HCT116 (cell line): ENCODE results near the gene SLC23A3. TPM values are rescaled to one million over a fixed set of nuclear protein-coding genes. Genes with fewer than 3 reads are reported as not detected.

ENCODE experiments used
- ATAC-seq: fragments of 200-7000 bp; cut with Tn5 transposase; 2 replicates; pipeline ENCODE4 v1.9.1; 2020; ENCODE audit warnings: mild to moderate bottlenecking, moderate library complexity
- BruUV-seq: library from RNA; stranded (reverse); fragments of 400-500 nt; replicated peaks from 2 replicates; lab custom pipeline; 2021; lab: Mats Ljungman, UMichigan
- CTCF ChIA-PET: fragments of 300-600 bp; sonication (Branson Sonifier 250); formaldehyde crosslinking; loops from one replicate; lab custom pipeline; 2021; ENCODE audit warnings: antibody characterized with exemption; lab: Charles Lee
- POLR2A ChIA-PET: fragments of 300-600, 350-600 bp; sonication (Branson Sonifier 250); formaldehyde crosslinking; loops from one replicate; lab custom pipeline; 2021; ENCODE audit warnings: antibody characterized with exemption; lab: Charles Lee
- RAD21 ChIA-PET, 2 experiments: fragments of 300-600 bp; sonication (Branson Sonifier 250); formaldehyde crosslinking; loops; one replicate each; lab custom pipeline; 2023; ENCODE audit warnings: low total read pairs in 2 of 2; ENCODE audit not compliant: uncharacterized antibody in 2 of 2, unreplicated experiment in 2 of 2, low non-redundant PET in 1 of 2; lab: Charles Lee
- DNase-seq: peaks from one replicate; pipeline ENCODE4 v3.0.0-alpha.2; 2010; ENCODE audit warnings: low read depth, low spot score
- H2AFZ ChIP-seq: fragments of 200-600 bp; shearing (Covaris generic), sonication (generic); 2 replicates; pipeline ENCODE4 v1.6.1; 2017; ENCODE audit warnings: low read depth, mixed run types, mixed read lengths, antibody characterized with exemption, low read length; ENCODE audit not compliant: poor library complexity, severe bottlenecking
- H3K27ac ChIP-seq: 2 replicates; pipeline ENCODE4 v1.5.1; 2012; ENCODE audit warnings: low read depth, low read length
- H3K27me3 ChIP-seq: fragments of 200-600 bp; sonication (generic); 2 replicates; pipeline ENCODE4 v1.6.1; 2016; ENCODE audit warnings: mixed run types, low read length, mixed read lengths; ENCODE audit not compliant: insufficient read depth
- H3K36me3 ChIP-seq, 2 experiments: fragments of 200-500 bp in 1 of 2; fragments of 200-600 bp in 1 of 2; sonication (Bioruptor generic) in 1 of 2; sonication (generic) in 1 of 2; 2 replicates each; pipeline versions ENCODE4 v1.5.1 to v1.6.1; 2014 to 2016; ENCODE audit warnings: low read length in 2 of 2, inconsistent platforms in 1 of 2, mixed read lengths in 1 of 2, mixed run types in 1 of 2; ENCODE audit not compliant: insufficient read depth in 2 of 2, control insufficient read depth in 1 of 2
- H3K4me1 ChIP-seq, 2 experiments: fragments of 200-600 bp in 1 of 2; sonication (generic) in 1 of 2; 2 replicates each; pipeline versions ENCODE4 v1.5.1 to v1.6.1; 2012 to 2017; ENCODE audit warnings: low read length in 2 of 2, inconsistent platforms in 1 of 2, mild to moderate bottlenecking in 1 of 2, mixed read lengths in 1 of 2, mixed run types in 1 of 2, moderate library complexity in 1 of 2; ENCODE audit not compliant: insufficient read depth in 2 of 2, control insufficient read depth in 1 of 2
- H3K4me2 ChIP-seq: fragments of 200-600 bp; sonication (generic); 2 replicates; pipeline ENCODE4 v1.6.1; 2017; ENCODE audit warnings: mixed run types, low read length, mixed read lengths
- H3K4me3 ChIP-seq, 2 experiments: fragments of 200-600 bp in 1 of 2; sonication (generic) in 1 of 2; replicated peaks in 1 of 2; 2 replicates each; pipeline ENCODE4 v1.5.1; 2011 to 2016; ENCODE audit warnings: low read length in 2 of 2, control low read depth in 1 of 2, low read depth in 1 of 2, mild to moderate bottlenecking in 1 of 2, mixed read lengths in 1 of 2, mixed run types in 1 of 2
- H3K79me2 ChIP-seq: fragments of 200-600 bp; sonication (generic); 2 replicates; pipeline ENCODE4 v1.6.1; 2017; ENCODE audit warnings: mild to moderate bottlenecking, mixed run types, low read length, moderate library complexity, mixed read lengths; ENCODE audit not compliant: insufficient read depth
- H3K9ac ChIP-seq: fragments of 200-600 bp; sonication (generic); 2 replicates; pipeline ENCODE4 v1.6.1; 2016; ENCODE audit warnings: low read length, mixed read lengths
- H3K9me2 ChIP-seq: fragments of 200-600 bp; sonication (generic), shearing (Covaris generic); 2 replicates; pipeline ENCODE4 v1.6.1; 2017; ENCODE audit warnings: mixed run types, mild to moderate bottlenecking, moderate library complexity; ENCODE audit not compliant: insufficient read depth
- H3K9me3 ChIP-seq, 2 experiments: fragments of 200-500 bp in 1 of 2; fragments of 200-600 bp in 1 of 2; sonication (Bioruptor generic) in 1 of 2; sonication (generic) in 1 of 2; 2 replicates each; pipeline ENCODE4 v1.6.1; 2014 to 2017; ENCODE audit warnings: low read length in 2 of 2, mixed read lengths in 2 of 2, inconsistent platforms in 1 of 2, low read depth in 1 of 2, mild to moderate bottlenecking in 1 of 2, mixed run types in 1 of 2, moderate library complexity in 1 of 2; ENCODE audit not compliant: control insufficient read depth in 1 of 2, insufficient read depth in 1 of 2
- H4K20me1 ChIP-seq: fragments of 200-600 bp; sonication (generic), shearing (Covaris generic); 2 replicates; pipeline ENCODE4 v1.6.1; 2017; ENCODE audit warnings: mixed run types, mild to moderate bottlenecking, moderate library complexity; ENCODE audit not compliant: insufficient read depth
- ATF3 ChIP-seq: IDR thresholded peaks from 2 replicates; pipeline ENCODE4 v1.6.1; 2012
- EGR1 ChIP-seq: IDR thresholded peaks from 2 replicates; pipeline ENCODE4 v1.6.1; 2012; ENCODE audit warnings: low read depth
- EZH2 ChIP-seq: fragments of 200-600 bp; sonication (generic); IDR thresholded peaks from 2 replicates; pipeline ENCODE4 v1.6.1; 2017; ENCODE audit warnings: antibody characterized with exemption, mixed run types
- JUND ChIP-seq: IDR thresholded peaks from 2 replicates; pipeline ENCODE4 v1.6.1; 2012
- MAX ChIP-seq: IDR thresholded peaks from 2 replicates; pipeline ENCODE4 v1.6.1; 2012
- POLR2A ChIP-seq: IDR thresholded peaks from 2 replicates; pipeline ENCODE4 v1.7.0; 2011; ENCODE audit warnings: borderline replicate concordance; ENCODE audit not compliant: insufficient read depth, insufficient read length; ENCODE audit errors: extremely low read depth
- RAD21 ChIP-seq: IDR thresholded peaks from 2 replicates; pipeline ENCODE4 v1.6.1; 2012; ENCODE audit warnings: low read depth, mild to moderate bottlenecking
- TCF7L2 ChIP-seq: IDR thresholded peaks from 2 replicates; pipeline ENCODE4 v1.7.0; 2011; ENCODE audit warnings: borderline replicate concordance, inconsistent platforms; ENCODE audit not compliant: insufficient read depth, insufficient read length; ENCODE audit errors: extremely low read depth
- ZBTB33 ChIP-seq: IDR thresholded peaks from 2 replicates; pipeline ENCODE4 v1.6.1; 2011; ENCODE audit warnings: mild to moderate bottlenecking, low read length, moderate library complexity; ENCODE audit not compliant: insufficient replicate concordance; ENCODE audit errors: extremely low read depth
- ZFX ChIP-seq: fragments of 450-650 bp; IDR thresholded peaks from 2 replicates; pipeline ENCODE4 v1.6.1; 2017
- intact Hi-C: fragments of 100-400 bp; cut with micrococcal nuclease; formaldehyde crosslinking; loops from 2 replicates; pipeline ENCODE4 v1.10.0; 2022
- total RNA-seq: library from RNA; stranded (reverse); gene quantifications from one replicate; pipeline ENCODE4 v1.2.1, GENCODE V29; 2021; ENCODE audit not compliant: unreplicated experiment

Gene SLC23A3
- total RNA-seq, 1 experiment from 2014 or later: 4.8 TPM

- no peak for TF ChIP-seq ZFX
- no peak for TF ChIP-seq TCF7L2
- TF ChIP-seq RAD21: no peak
- no peak for TF ChIP-seq ATF3
- no peak for TF ChIP-seq JUND
- TF ChIP-seq EGR1: no peak
- no peak for TF ChIP-seq EZH2
- TF ChIP-seq ZBTB33: no peak
Measured at GRCh38 chr2:219131327-219131726, 38.5 kb downstream of the SLC23A3 start (continued).

- H3K27ac ChIP-seq: no peak overlapping the region
- intact Hi-C loops: no loop called here
- H3K4me2 ChIP-seq: no peak overlapping the region
- ATAC-seq (no peak), DNase-seq (no peak)
- TF ChIP-seq MAX (no peak), ZFX (no peak), POLR2A (no peak), ZBTB33 (no peak)
- H3K36me3 ChIP-seq: no peaks in the 10 kb centered on the region
- no peaks in the 10 kb centered on the region for H4K20me1 ChIP-seq
- no peak overlapping the region for H3K9ac ChIP-seq
- BruUV-seq: no TSS peak
- CTCF ChIA-PET: no interaction called here
- no peaks in the 10 kb centered on the region for H3K27me3 ChIP-seq
- POLR2A ChIA-PET: no interaction called here
- RAD21 ChIA-PET: no interaction called here
- H3K4me3 ChIP-seq: no peak overlapping the region
- H3K9me3 ChIP-seq: no peaks in the 10 kb centered on the region
- H3K4me1 ChIP-seq: peaks cover 13 to 20% of the 10 kb centered on the region in 2 experiments
- no peak overlapping the region for H2AFZ ChIP-seq
- no peaks in the 10 kb centered on the region for H3K79me2 ChIP-seq
- H3K9me2 ChIP-seq: no peaks in the 10 kb centered on the region
Measured at GRCh38 chr2:219129589-219129988, 40.2 kb downstream of the SLC23A3 start.
